SK-N-MC (cell line): Measurements from ENCODE around the gene PTPRN.

Experiments
- EZH2 ChIP-seq: fragments of 200-600 bp; sonication (generic); IDR thresholded peaks from one replicate; pipeline ENCODE4 v1.6.1; 2017; ENCODE audit warnings: antibody characterized with exemption
- FOXP2 ChIP-seq: optimal IDR thresholded peaks from 2 replicates; pipeline ENCODE3; 2011; ENCODE audit warnings: mild to moderate bottlenecking, moderate library complexity; ENCODE audit not compliant: insufficient read depth; ENCODE audit errors: extremely low read length, control extremely low read depth
- POLR2AphosphoS5 ChIP-seq: IDR thresholded peaks from 2 replicates; pipeline ENCODE4 v1.6.1; 2012; ENCODE audit warnings: mild to moderate bottlenecking, low read depth, low read length, borderline replicate concordance

- TF ChIP-seq POLR2AphosphoS5 (no peak), EZH2 (no peak), FOXP2 (no peak)
These were observed 36.2 kb downstream of the PTPRN start for GRCh38 chr2:219272995-219273394.
